ENCODE measurements around the gene FNBP1.
"Not testable (repeated sequence)": the region's sequence is repeated elsewhere in the genome, so short reads cannot be mapped to it uniquely, and the experiment has no call there.

FNBP1 gene

DNA sequence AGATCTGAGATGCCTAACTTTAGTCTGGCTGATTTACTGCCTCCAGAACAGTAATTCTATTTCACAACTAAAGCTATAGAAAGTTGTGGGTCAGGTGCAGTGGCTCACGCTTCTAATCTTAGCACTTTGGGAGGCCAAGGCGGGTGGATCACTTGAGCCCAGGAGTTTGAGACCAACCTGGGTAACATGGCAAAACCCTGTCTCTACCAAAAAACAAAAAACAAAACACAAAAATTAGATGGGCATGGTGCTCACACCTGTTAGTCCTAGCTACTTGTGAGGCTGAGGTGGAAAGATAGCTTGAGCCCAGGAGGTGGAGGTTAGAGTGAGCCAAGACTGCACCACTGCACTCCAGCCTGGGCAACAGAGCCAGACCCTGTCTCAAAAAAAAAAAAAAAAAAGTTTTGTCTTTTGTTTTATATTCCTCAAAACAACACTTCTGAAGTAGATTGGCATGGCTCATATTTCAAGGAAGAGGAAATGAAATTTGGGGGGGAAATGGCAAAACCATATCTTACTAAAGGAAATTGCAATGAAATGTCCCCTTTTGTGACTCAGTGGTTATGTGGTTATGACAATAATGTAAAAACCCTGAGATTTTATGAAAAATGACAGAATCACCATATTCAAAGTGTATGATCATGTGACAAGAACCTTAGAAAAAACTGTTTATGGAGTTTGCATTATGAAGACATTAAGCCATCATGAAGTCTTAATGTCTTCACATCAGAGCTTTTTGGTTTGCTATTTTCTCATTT is 16.2 kb downstream of the FNBP1 start:
- H3K27ac ChIP-seq = no peak overlapping the region
- TF ChIP-seq, protein P1, sequence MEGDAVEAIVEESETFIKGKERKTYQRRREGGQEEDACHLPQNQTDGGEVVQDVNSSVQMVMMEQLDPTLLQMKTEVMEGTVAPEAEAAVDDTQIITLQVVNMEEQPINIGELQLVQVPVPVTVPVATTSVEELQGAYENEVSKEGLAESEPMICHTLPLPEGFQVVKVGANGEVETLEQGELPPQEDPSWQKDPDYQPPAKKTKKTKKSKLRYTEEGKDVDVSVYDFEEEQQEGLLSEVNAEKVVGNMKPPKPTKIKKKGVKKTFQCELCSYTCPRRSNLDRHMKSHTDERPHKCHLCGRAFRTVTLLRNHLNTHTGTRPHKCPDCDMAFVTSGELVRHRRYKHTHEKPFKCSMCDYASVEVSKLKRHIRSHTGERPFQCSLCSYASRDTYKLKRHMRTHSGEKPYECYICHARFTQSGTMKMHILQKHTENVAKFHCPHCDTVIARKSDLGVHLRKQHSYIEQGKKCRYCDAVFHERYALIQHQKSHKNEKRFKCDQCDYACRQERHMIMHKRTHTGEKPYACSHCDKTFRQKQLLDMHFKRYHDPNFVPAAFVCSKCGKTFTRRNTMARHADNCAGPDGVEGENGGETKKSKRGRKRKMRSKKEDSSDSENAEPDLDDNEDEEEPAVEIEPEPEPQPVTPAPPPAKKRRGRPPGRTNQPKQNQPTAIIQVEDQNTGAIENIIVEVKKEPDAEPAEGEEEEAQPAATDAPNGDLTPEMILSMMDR (conservative IDR thresholded peaks at IDR 0.05) = no peak

DNA sequence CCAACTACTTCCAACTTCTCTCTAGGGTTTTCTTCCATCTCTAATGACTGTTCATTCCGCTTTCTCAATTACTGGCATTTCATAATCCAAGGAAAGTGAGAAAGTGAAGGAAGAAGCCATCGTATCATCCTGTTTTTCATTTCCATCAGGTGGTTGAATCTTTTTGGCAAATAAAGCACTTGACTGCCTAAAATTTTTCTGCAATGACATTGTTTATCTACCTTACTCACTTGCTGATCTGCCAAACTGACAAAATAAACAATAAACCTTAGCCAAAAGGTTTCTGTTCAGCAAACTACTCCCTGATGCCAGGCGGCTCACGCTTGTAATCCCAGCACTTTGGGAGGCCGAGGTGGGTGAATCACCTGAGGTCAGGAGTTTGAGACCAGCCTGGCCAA is 18.4 kb downstream of the FNBP1 start:
- TF ChIP-seq, protein P1 (conservative IDR thresholded peaks at IDR 0.05) = no peak
- peak overlapping the region; percentile 67 for H3K27ac ChIP-seq

DNA sequence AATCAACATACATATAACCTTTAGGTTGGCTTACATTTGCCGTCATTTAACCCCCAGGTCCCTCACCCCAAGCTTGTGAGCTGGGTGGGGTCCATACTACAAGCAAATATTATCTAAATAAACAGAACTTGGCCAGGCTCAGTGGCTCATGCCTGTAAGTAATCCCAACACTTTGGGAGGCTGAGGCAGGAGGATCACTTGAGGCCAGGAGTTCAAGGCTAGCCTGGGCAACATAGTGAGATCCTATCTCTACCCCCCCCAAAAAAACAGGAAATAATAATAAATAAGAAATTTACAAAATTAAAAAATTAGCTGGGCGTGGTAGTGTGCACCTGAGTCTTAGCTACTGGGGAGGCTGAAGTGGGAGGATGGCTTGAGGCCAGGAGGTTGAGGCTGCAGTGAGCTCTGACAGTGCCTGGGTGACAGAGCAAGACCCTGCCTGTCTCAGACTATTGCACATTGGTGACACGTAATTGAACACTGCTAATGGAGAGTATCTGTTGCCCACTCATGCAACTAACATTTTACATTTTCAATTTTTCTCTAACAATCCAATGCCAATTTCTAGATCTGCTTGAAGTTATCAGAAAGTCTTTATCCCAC is 18.9 kb downstream of the FNBP1 start:
- TF ChIP-seq, protein P1 (conservative IDR thresholded peaks at IDR 0.05) = no peak
- peak overlapping the region; percentile 67 for H3K27ac ChIP-seq

DNA sequence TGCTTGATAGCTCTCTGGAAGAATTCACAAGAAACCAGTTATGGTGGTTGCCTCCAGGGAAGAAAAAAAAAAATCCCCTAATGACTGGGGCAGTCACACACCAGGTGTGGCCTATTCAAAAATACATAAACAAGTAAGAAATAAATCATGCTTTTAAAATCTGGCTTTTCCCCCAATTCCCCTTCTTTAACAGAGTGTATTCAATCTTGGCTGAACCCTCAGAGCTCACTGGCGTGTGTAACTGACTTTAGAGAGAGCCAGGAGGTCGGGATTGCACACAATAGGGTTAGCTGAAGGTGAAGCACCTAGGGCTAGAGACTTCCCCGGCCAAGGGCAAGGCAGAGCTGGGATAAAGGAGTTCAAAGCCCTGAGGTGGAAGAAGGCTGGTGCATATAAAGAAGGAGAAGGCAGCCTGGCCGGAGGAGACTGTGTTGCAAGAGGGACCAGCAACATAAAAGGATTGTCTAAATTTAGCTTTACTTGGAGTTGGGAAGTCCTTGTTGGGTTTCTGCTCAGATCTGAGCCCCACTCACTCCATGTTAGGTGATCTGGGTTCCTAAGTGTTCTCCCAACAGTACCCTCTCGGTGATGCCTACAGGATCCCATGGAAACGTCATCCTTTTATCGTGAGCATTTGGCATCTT is 19.7 kb downstream of the FNBP1 start:
- TF ChIP-seq, protein P1 (conservative IDR thresholded peaks at IDR 0.05) = no peak
- H3K27ac ChIP-seq = no peak overlapping the region

DNA sequence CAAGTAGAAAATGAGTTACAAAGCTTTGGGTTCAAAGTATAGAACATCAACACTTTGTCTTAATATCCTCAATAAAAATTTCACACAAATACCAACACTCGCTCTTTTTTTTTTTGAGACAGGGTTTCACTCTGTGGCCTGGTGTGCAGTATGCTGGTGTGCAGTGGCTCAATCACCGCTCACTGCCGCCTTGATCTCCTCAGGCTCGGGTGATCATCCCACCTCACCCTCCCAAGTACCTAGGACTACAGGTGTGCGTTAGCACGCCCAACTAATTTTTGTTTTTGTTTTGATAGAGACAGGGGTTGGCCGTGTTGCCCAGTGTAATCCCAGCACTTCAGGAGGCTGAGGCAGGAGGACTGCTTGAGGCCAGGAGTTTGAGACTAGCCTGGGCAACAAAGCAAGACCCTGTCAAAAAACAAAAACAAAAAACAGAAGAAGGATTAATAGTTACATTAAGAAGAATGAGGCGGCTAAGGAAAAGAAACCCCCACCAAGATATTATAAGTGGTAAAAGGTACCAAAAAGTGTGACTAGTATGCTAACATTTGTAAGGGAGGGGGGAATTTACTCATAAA is 20.3 kb downstream of the FNBP1 start:
- TF ChIP-seq, protein P1 (conservative IDR thresholded peaks at IDR 0.05) = no peak
- no peak overlapping the region for H3K27ac ChIP-seq

DNA sequence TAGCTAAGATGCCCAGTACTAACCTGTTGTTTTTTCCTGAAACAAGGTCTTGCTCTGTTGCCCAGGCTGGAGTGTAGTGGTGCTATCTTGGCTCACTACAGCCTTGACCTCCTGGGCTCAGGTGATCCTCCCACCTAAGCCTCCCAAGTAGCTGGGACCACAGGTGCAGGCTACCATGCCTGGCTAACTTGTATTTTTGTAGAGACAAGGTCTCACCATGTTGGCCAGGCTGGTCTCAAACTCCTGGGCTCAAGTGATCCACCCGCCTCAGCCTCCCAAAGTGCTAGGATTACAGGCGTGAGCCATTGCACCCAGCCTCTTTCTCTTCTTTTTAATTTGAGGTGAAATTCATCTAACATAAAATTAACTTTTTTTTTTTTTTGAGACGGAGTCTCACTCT is 21.1 kb downstream of the FNBP1 start:
- not testable (repeated sequence) for H3K27ac ChIP-seq

DNA sequence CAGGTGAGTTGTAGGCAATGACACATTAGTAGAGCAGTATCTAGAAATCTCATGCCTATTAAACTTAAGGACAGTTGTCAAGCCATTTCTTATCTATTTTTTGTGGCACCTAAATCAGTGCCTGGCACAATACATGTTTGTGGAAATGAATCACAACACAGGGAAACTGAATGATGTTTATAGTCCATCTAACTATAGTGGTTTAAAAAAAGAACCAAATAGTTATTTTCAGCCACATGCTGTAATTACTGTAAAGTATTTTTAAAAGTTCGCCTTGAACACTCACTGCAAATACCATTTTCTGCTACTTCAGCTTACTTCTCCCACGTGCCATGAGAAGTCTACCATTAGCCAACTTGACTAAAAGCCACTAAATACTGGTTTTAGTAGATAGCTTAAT is 21.9 kb downstream of the FNBP1 start:
- H3K27ac ChIP-seq = no peak overlapping the region
- TF ChIP-seq, protein P1 (conservative IDR thresholded peaks at IDR 0.05) = no peak

All from VCaP (cell line).